Heart left ventricle (tissue), 16 donors: Measurements from ENCODE around the gene BCL2. TPM values are rescaled to one million over a fixed set of nuclear protein-coding genes. Genes with fewer than 3 reads are reported as not detected.

Experiments
- ATAC-seq, 4 donors: fragments of 200-7000 bp; cut with Tn5 transposase; one replicate each; pipeline ENCODE4 v1.9.1; 2020 to 2022; ENCODE audit warnings: moderate library complexity in 4 of 4, mild to moderate bottlenecking in 3 of 4, moderate number of reproducible peaks in 1 of 4
- DNase-seq, 5 donors: peaks; one replicate each; pipeline ENCODE4 v3.0.0-alpha.2; 2020
- H3K27ac ChIP-seq, 12 donors: fragments of 200-600 bp; sonication (generic) in 4 of 12; one replicate each; pipeline versions ENCODE4 v1.5.0 to v1.8.0; 2016 to 2022; ENCODE audit warnings: mild to moderate bottlenecking in 2 of 12
- H3K27me3 ChIP-seq, 9 donors: fragments of 200-600 bp; sonication (generic) in 2 of 9; one replicate each; pipeline versions ENCODE4 v1.5.1 to v1.8.0; 2016 to 2022; ENCODE audit warnings: mild to moderate bottlenecking in 3 of 9
- H3K36me3 ChIP-seq, 9 donors: fragments of 200-600 bp; sonication (generic) in 2 of 9; one replicate each; pipeline versions ENCODE4 v1.5.0 to v1.8.0; 2018 to 2022; ENCODE audit warnings: mild to moderate bottlenecking in 2 of 9
- H3K4me1 ChIP-seq, 12 donors: fragments of 200-600 bp; sonication (generic) in 4 of 12; one replicate each; pipeline versions ENCODE4 v1.5.0 to v1.8.0; 2016 to 2022; ENCODE audit warnings: mild to moderate bottlenecking in 3 of 12
- H3K4me3 ChIP-seq, 12 donors: fragments of 200-600 bp; sonication (generic) in 4 of 12; one replicate each; pipeline versions ENCODE4 v1.5.0 to v1.8.0; 2017 to 2022; ENCODE audit warnings: mild to moderate bottlenecking in 9 of 12, moderate library complexity in 4 of 12
- H3K9me3 ChIP-seq, 12 donors: fragments of 200-600 bp; sonication (generic) in 4 of 12; one replicate each; pipeline versions ENCODE4 v1.5.0 to v1.8.0; 2016 to 2022; ENCODE audit warnings: mild to moderate bottlenecking in 1 of 12
- POLR2A ChIP-seq, 2 donors: fragments of 450-650 bp; IDR thresholded peaks; one replicate each; pipeline ENCODE4 v1.6.1; 2017; ENCODE audit warnings: antibody characterized with exemption in 2 of 2, mild to moderate bottlenecking in 2 of 2, moderate library complexity in 2 of 2
- WGBS, 4 donors: extraction: QIAGEN DNeasy Blood & Tissue Kit in 2 of 4; methylation state at CpG; one replicate each; pipeline versions ENCODE4 v1.1.5 to v1.1.7; 2013 to 2018; 5-methylcytosine and 5-hydroxymethylcytosine counted together
- intact Hi-C, 10 donors: fragments of 100-400 bp; cut with DNase I; formaldehyde crosslinking; loops; one replicate each; pipeline versions ENCODE4 v1.11.1 to v1.14.2; 2022
- polyA plus RNA-seq, 2 donors: library from polyadenylated mRNA; stranded (reverse); fragments of 200-250 nt; gene quantifications; one replicate each; pipeline ENCODE4 v1.2.3, GENCODE V29; 2013
- total RNA-seq, 9 donors: library from RNA; depleted of rRNA in 2 of 9; stranded (reverse); fragments of >200 nt in 2 of 9; fragmentation: NEBNext Ultra II Directional in 3 of 9; extraction: Animal tissue kit (Norgen Biotek cat#: 25700) in 3 of 9; gene quantifications; one replicate each; pipeline versions ENCODE4 v1.1.0 to v1.2.4, GENCODE V29; 2016 to 2023
- TF ChIP-seq, protein P1 (sequence below), 12 donors: fragments of 200-600 bp; sonication (generic) in 4 of 12; IDR thresholded peaks; one replicate each; pipeline versions ENCODE4 v1.5.0 to v1.8.0; 2018 to 2022; ENCODE audit warnings: antibody characterized with exemption in 12 of 12, mild to moderate bottlenecking in 5 of 12
- donor health status: ischemic (EF 13 %, LVEDD 7.1; RV severe dilation, severe dysfunction).
- donor health status: healthy with polysubstance abuse.
- donor health status: DM: no; HTN: yes; CAD: no.
- donor health status: DM: no; HTN: no; CAD: no.
- donor health status: ischemic (EF 25% LVEDD 6.9; RV normal size, moderate dysfunction).
- donor health status: ischemic (EF 25% LVEDD 5.7; RV mildly dilated, moderate dysfunction).
- donor health status: healthy.
- donor health status: DM: yes; HTN: yes; CAD: no.
- donor health status: ischemic (EF 35%, LVEDD 5.7; RV mildly dilated, moderate dysfunction).
- donor health status: nonischemic (EF 11% LVEDD 7.7; RV severe dilation, severe dysfunction).
- donor health status: DM: yes; HTN: yes; CAD: no.
- donor health status: PGD.
- donor health status: ischemic (EF 29% LVEDD 5.4; RV normal size, mild dysfunction).
- donor health status: nonischemic (EF 23%, LVEDD 6.1; RV moderate dilation, normal function).

The BCL2 gene
- total and polyA plus RNA-seq, 11 donors: 2.9 to 24.2 (median 8.9) TPM

DNA sequence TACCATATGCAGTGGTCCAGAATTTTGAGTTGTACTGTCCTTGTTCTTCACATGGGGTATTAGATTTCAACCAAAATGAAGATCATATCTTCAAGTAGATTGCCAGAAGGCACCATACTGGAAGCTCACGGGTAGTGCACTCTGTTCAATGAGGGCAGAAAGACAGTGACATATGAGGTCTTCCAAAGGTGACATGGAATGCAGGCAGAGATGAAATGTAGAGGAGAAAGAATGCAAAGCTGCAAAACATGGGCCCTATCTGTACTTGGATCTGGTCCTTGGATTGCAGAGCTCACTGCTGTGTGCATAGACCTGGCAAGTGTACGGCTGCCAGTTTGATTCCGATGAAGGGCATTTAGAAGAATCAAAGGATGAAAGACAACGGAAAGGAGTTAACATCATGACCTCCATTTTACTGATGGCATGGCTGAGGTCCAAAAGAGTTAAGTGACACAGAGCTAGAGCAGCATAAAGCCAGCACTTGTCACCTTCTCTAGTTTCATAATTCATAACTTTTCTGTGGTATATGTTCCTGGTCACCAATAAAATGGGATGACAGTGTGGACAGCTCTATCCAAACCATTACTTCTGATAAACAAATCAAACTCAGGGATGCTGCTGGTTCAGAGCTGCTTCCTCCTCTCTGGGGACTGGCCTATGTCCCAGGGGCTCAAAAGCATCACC lies 64.7 kb downstream of the BCL2 start:
- DNase-seq (no peak), ATAC-seq (no peak)
- Histone ChIP-seq H3K36me3 (no peaks in the 10 kb centered on the region), H3K4me1 (peaks cover 0 to 23% (median 0%) of the 10 kb centered on the region in 12 donors), H3K4me3 (no peak overlapping the region), H3K9me3 (no peaks in the 10 kb centered on the region), H3K27ac (no peak overlapping the region), H3K27me3 (no peaks in the 10 kb centered on the region)
- intact Hi-C loops: loop anchor here in 1 of 10 donors (10.0 kb wide), 1 partner anchor 120 kb away; no protein-coding TSS in a partner anchor
- TF ChIP-seq POLR2A (IDR thresholded peaks at IDR 0.05): no peak
- TF ChIP-seq, protein P1, sequence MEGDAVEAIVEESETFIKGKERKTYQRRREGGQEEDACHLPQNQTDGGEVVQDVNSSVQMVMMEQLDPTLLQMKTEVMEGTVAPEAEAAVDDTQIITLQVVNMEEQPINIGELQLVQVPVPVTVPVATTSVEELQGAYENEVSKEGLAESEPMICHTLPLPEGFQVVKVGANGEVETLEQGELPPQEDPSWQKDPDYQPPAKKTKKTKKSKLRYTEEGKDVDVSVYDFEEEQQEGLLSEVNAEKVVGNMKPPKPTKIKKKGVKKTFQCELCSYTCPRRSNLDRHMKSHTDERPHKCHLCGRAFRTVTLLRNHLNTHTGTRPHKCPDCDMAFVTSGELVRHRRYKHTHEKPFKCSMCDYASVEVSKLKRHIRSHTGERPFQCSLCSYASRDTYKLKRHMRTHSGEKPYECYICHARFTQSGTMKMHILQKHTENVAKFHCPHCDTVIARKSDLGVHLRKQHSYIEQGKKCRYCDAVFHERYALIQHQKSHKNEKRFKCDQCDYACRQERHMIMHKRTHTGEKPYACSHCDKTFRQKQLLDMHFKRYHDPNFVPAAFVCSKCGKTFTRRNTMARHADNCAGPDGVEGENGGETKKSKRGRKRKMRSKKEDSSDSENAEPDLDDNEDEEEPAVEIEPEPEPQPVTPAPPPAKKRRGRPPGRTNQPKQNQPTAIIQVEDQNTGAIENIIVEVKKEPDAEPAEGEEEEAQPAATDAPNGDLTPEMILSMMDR (IDR thresholded peaks at IDR 0.05): no peak
- WGBS, 4 donors: 84 to 97% (median 93%) methylated on average over 4 of the region's 4 CpGs

DNA sequence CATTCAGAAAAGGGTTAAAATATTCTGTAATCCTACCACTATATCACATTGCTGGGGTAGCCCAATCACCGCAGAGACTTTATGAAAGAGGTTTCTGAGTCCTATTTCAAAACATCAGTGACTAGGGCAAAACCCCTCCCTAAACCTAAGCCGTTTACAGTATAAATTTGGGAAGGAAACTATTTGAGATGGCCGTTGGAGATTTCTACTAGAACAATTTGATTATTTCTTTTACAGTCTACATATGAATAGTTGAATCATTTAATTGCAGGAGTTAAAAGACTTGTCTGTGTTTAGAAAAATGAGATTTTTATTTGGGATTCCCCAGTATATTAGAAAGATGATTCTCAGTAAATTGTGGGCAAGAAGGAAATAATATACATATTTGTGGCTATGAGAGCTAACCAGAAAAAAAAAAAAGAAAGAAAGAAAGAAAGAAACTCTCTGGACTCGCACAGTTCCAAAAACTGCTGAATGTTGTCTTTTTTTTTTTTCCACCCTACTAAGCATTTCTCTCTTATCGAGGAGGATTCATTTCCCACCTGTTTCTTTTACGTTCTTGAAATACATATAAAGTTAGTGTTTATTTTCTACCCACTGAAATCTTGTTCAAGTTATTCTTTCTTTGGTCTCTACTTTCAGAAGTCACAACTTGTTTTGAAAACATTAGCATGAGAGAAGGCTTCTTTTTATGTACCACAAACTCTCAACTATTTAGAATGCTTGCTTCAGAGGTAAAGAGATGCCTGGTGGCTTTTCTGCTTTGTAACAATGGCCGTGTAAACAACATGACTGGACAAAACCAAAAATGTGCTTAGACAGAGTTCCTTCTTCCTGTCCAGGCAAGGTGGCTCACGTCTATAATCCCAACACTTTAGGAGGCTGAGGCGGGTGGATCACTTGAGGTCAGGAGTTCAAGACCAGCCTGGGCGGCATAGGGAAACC lies 65.9 kb downstream of the BCL2 start:
- H3K36me3 ChIP-seq: no peaks in the 10 kb centered on the region
- peaks cover 0 to 27% (median 0%) of the 10 kb centered on the region in 12 donors for H3K4me1 ChIP-seq
- peak in 1 of 4 donors; percentile 49 for ATAC-seq
- no peaks in the 10 kb centered on the region for H3K9me3 ChIP-seq
- TF ChIP-seq POLR2A (IDR thresholded peaks at IDR 0.05): no peak
- TF ChIP-seq, protein P1 (IDR thresholded peaks at IDR 0.05): no peak
- peak overlapping the region in 1 of 12 donors; percentile 5 for H3K4me3 ChIP-seq
- intact Hi-C loops: loop anchor here in 1 of 10 donors (10.0 kb wide), 1 partner anchor 119 kb away; no protein-coding TSS in a partner anchor
- no peaks in the 10 kb centered on the region for H3K27me3 ChIP-seq
- H3K27ac ChIP-seq: peak overlapping the region in 1 of 12 donors; percentile 22
- no peak for DNase-seq
- WGBS, 4 donors: 76 to 80% (median 77%) methylated on average over 10 of the region's 10 CpGs

DNA sequence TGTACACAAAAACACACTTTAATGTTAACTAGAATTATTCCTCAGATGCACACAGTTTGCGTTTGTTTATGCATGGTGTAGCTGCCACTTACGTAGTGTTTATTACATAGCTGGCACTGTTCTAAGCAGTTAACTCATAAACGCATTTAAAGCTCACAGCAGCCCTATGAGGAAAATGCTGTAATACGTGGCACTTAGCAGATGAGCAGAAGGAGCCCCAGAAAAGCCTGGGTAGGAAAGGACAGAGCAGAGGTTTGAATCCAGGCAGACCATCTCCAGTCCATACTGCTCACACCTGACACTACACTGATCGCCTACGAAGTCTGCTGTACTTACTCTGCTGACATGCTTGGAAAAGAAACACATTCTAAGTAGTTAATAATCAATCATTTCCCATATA lies 66.6 kb downstream of the BCL2 start:
- H3K27ac ChIP-seq: no peak overlapping the region
- TF ChIP-seq POLR2A (IDR thresholded peaks at IDR 0.05): no peak
- TF ChIP-seq, protein P1 (IDR thresholded peaks at IDR 0.05): no peak
- 84 to 91% (median 88%) methylated on average over 6 of the region's 6 CpGs for WGBS, 4 donors
- H3K36me3 ChIP-seq: no peaks in the 10 kb centered on the region
- no peak for ATAC-seq
- no peaks in the 10 kb centered on the region for H3K9me3 ChIP-seq
- H3K4me1 ChIP-seq: peaks cover 0 to 27% (median 0%) of the 10 kb centered on the region in 12 donors
- DNase-seq: no peak
- intact Hi-C loops: loop anchor here in 1 of 10 donors (10.0 kb wide), 1 partner anchor 118 kb away; no protein-coding TSS in a partner anchor
- no peaks in the 10 kb centered on the region for H3K27me3 ChIP-seq
- H3K4me3 ChIP-seq: peak overlapping the region in 1 of 12 donors; percentile 5
